Muscle layer of duodenum (tissue), 2 donors: ENCODE data around the gene IFT52.
"Not testable (repeated sequence)": the region's sequence is repeated elsewhere in the genome, so short reads cannot be mapped to it uniquely, and the experiment has no call there.

ENCODE experiments used
- H3K27ac ChIP-seq: one replicate; pipeline ENCODE4 v1.7.0; 2013; ENCODE audit warnings: mild to moderate bottlenecking, low read length
- H3K27me3 ChIP-seq: one replicate; pipeline ENCODE4 v1.7.0; 2013; ENCODE audit warnings: low read depth, mild to moderate bottlenecking, control low read depth, low read length
- H3K36me3 ChIP-seq, 2 donors: one replicate each; pipeline ENCODE4 v1.7.0; 2013; ENCODE audit warnings: low read length in 2 of 2, control low read depth in 1 of 2, mild to moderate bottlenecking in 1 of 2; ENCODE audit not compliant: insufficient read depth in 2 of 2, control insufficient read depth in 1 of 2
- H3K4me1 ChIP-seq, 2 donors: one replicate each; pipeline ENCODE4 v1.7.0; 2013; ENCODE audit warnings: low read length in 2 of 2, mild to moderate bottlenecking in 2 of 2, control low read depth in 1 of 2, moderate library complexity in 1 of 2; ENCODE audit not compliant: insufficient read depth in 2 of 2, control insufficient read depth in 1 of 2
- H3K4me3 ChIP-seq, 2 donors: one replicate each; pipeline ENCODE4 v1.7.0; 2013; ENCODE audit warnings: low read length in 2 of 2, low read depth in 1 of 2, mild to moderate bottlenecking in 1 of 2
- H3K9me3 ChIP-seq, 2 donors: one replicate each; pipeline ENCODE4 v1.7.0; 2013; ENCODE audit warnings: low read length in 2 of 2, control low read depth in 1 of 2, mild to moderate bottlenecking in 1 of 2; ENCODE audit not compliant: control insufficient read depth in 1 of 2
- donor health status: healthy.

Gene IFT52

DNA sequence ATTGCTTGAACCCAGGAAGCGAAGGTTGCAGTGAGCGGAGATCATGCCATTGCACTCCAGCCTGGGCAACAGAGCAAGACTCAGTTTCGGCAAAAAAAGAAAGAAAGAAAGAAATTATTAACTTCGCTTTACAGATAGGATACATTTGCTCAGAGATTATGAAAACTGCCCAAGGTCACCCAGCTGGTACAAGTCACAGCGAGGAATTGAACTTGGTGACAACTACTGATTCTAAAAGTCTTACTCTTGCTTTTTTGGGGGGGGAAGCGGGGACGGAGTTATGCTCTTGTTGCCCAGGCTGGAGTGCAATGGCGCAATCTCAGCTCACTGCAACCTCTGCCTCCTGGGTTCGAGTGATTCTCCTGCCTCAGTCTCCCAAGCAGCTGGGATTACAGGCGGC lies 2.2 kb upstream of the IFT52 start:
- H3K9me3 ChIP-seq, H3K36me3 ChIP-seq, H3K27ac ChIP-seq, H3K27me3 ChIP-seq, H3K4me3 ChIP-seq: not testable (repeated sequence)
- H3K4me1 ChIP-seq: peaks cover 8 to 16% of the 10 kb centered on the region in 2 donors

DNA sequence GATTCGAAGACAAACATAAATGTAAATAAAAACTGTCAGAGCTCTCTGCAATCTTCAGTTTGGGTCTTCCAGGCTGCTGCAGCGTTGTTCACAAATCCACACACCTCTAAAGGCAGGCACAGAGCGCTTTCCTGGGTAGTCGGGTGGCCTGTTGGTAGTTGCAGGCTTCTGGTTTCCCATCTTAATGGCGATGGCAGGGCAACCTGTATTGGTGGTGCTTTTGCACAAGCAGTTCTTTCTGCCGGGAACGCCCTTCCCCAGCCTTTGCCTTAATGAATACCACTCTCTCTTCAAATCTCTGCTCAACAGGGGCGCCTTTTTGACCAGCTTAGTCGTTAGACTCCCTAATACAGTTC lies 723 bp upstream of the IFT52 start:
- Histone ChIP-seq H3K36me3 (peaks cover 0 to 6% of the 10 kb centered on the region in 2 donors), H3K27ac (peak overlapping the region; percentile 93), H3K9me3 (no peaks in the 10 kb centered on the region), H3K4me1 (peaks cover 8 to 16% of the 10 kb centered on the region in 2 donors), H3K4me3 (peak overlapping the region; percentile 83 to 96), H3K27me3 (no peaks in the 10 kb centered on the region)

DNA sequence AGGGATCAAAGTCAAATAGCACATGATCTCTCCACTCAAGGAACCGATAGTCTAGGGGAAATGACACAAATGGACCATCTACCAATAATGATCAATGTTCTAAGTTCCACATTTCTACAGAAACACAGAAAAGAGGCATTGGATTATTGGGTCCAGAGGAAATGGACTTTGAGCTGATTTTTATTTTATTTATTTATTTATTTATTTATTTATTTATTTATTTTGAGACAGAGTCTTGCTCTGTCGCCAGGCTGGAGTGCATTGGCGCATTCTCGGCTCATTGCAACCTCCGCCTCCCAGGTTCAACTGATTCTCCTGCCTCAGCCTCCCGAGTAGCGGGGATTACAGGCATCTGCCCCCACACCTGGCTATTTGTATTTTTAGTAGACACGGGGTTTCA lies 11.2 kb downstream of the IFT52 start:
- not testable (repeated sequence) for H3K27me3 ChIP-seq, H3K4me1 ChIP-seq, H3K27ac ChIP-seq, H3K4me3 ChIP-seq, H3K9me3 ChIP-seq
- H3K36me3 ChIP-seq: peaks cover 20 to 47% of the 10 kb centered on the region in 2 donors

DNA sequence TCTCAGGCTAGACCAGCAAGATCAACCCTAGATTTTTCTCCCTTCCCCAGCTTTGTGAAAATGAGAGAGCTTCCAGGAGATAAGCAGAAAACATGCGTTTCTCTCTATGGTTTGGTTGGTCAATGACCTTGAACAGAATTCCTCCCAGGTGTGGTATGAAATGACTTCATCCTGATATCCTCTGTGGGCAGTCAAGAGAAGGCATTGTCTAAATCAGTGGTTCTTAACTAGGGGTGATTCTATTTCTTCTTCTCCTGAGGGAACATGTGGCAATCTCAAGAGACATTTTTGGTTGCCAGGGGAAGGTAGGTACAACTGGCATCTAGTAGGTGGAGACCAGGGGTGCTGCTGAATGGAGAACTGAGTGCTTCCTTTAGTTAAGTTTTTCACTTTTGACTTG lies 12.4 kb downstream of the IFT52 start:
- H3K36me3 ChIP-seq: peaks cover 20 to 44% of the 10 kb centered on the region in 2 donors
- no peaks in the 10 kb centered on the region for H3K9me3 ChIP-seq
- no peak overlapping the region for H3K4me3 ChIP-seq
- no peaks in the 10 kb centered on the region for H3K4me1 ChIP-seq
- no peaks in the 10 kb centered on the region for H3K27me3 ChIP-seq
- H3K27ac ChIP-seq: no peak overlapping the region

DNA sequence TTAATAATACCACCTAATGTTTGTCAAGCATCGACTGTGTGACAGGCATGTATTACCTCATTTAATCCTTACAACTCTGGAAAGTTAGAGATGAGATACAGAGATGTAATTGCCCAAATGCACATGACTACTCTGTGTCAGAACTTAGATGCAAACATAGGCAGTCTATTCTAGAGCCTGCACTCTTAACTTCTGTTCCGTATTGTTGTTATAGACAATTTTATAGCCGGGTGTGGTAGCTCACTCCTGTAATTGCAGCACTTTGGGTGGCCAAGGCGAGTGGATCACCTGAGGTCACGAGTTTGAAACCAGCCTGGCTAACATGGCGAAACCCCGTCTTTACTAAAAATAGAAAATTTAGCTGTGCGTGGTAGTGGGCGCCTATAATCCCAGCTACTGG lies 15.0 kb downstream of the IFT52 start:
- Histone ChIP-seq H3K4me1 (no peaks in the 10 kb centered on the region), H3K36me3 (peaks cover 11 to 27% of the 10 kb centered on the region in 2 donors), H3K27me3 (no peaks in the 10 kb centered on the region), H3K9me3 (no peaks in the 10 kb centered on the region), H3K4me3 (no peak overlapping the region), H3K27ac (no peak overlapping the region)

DNA sequence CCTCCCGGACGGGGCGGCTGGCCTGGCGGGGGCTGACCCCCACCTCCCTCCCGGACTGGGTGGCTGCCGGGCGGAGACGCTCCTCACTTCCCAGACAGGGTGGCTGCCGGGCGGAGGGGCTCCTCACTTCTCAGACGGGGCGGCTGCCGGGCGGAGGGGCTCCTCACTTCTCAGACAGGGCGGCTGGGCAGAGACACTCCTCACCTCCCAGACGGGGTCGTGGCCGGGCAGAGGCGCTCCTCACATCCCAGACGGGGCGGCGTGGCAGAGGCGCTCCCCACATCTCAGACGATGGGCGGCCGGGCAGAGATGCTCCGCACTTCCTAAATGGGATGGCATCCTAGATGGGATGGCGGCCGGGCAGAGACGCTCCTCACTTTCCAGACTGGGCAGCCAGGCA lies 16.5 kb downstream of the IFT52 start:
- peaks cover 11 to 27% of the 10 kb centered on the region in 2 donors for H3K36me3 ChIP-seq
- not testable (repeated sequence) for H3K27ac ChIP-seq, H3K9me3 ChIP-seq, H3K4me3 ChIP-seq, H3K4me1 ChIP-seq, H3K27me3 ChIP-seq

DNA sequence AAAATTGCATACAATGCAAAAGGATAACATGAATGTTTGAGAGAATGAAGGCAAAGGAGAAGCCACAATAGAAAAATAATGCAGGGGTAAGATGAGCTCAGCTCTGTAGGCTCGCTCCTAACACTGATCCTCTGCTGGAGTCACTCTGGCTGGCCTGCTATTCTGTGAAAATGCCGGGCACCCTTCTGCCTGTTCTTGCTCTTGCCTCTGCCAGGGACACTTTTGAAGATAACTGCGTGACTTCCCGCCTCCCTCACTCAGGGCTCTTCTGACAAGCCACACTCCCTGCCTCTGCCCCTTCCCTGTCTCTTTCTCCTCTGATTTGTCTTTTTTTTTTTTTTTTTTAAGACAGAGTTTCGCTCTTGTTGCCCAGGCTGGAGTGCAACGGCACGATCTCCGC lies 40.9 kb downstream of the IFT52 start:
- no peaks in the 10 kb centered on the region for H3K27me3 ChIP-seq
- no peak overlapping the region for H3K27ac ChIP-seq
- H3K9me3 ChIP-seq: no peaks in the 10 kb centered on the region
- H3K4me1 ChIP-seq: no peaks in the 10 kb centered on the region
- H3K36me3 ChIP-seq: peaks cover 13 to 55% of the 10 kb centered on the region in 2 donors
- H3K4me3 ChIP-seq: no peak overlapping the region

DNA sequence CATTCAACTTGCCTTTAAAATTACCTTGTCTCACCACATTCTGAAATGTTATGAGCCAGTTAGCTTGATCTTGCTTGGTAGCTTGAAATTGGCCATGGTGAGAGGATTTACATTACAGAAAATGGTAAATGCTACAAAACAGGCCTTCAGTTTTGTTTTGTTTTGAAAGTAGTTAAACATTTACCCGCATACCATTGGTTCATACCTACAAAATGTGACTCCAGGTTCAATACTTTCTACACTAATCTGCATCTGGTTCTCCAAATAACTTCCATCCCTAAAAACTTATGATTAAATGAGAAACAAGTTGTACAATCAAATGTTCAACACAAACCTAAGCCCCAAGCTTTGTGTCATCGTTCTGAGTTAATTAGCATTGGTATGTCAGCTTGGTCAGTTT lies 45.7 kb downstream of the IFT52 start:
- Histone ChIP-seq H3K36me3 (peaks cover 0 to 40% of the 10 kb centered on the region in 2 donors), H3K9me3 (no peaks in the 10 kb centered on the region), H3K4me1 (no peaks in the 10 kb centered on the region), H3K27ac (no peak overlapping the region), H3K27me3 (no peaks in the 10 kb centered on the region), H3K4me3 (no peak overlapping the region)

DNA sequence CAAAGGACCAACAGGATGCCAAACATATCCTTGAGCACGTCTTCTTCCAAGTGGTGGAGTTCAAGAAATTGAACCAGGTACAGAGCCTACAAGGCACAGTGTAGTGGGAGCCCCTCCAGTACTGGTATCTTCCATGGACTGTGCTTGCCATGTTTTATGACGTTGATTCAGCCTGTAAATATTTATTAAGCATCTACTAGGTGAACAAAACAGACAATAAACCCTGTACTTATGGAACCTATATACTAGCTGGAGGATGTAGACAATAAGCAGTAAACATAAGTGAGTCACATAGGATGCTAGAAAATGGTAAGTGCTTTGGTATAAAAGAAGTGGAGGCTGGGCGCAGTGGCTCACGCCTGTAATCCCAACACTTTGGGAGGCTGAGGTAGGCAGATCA lies 51.8 kb downstream of the IFT52 start:
- Histone ChIP-seq H3K27me3 (no peaks in the 10 kb centered on the region), H3K4me3 (no peak overlapping the region), H3K9me3 (no peaks in the 10 kb centered on the region), H3K27ac (no peak overlapping the region), H3K36me3 (peaks cover 11 to 39% of the 10 kb centered on the region in 2 donors), H3K4me1 (no peaks in the 10 kb centered on the region)

DNA sequence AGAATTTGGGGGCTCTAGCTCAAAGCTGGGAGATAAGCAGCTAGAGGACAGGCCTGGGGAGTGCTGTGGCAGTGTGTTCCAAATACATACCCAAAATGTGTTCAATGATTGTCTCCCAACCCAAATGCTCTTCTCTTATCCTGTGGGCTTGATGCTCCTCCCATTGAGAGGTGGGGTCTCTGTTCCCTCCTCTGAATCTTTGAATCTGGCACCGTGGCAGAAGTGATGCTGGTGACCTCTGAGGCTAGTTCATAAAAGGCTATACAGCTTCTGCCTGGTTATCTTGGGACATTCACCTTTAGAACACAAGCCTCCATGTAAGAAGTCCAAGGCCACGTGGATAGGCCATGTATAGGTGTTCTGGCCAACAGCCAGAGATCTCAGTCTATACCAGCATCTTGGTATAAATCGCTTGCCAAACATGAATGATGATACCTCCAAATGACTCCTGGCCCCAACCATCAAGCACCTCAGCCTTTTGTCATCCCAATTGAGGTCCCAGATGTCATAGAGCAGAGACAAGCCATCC lies 60.3 kb downstream of the IFT52 start:
- no peaks in the 10 kb centered on the region for H3K9me3 ChIP-seq
- no peaks in the 10 kb centered on the region for H3K4me1 ChIP-seq
- no peak overlapping the region for H3K27ac ChIP-seq
- no peak overlapping the region for H3K4me3 ChIP-seq
- peaks cover 5 to 18% of the 10 kb centered on the region in 2 donors for H3K36me3 ChIP-seq
- no peaks in the 10 kb centered on the region for H3K27me3 ChIP-seq

DNA sequence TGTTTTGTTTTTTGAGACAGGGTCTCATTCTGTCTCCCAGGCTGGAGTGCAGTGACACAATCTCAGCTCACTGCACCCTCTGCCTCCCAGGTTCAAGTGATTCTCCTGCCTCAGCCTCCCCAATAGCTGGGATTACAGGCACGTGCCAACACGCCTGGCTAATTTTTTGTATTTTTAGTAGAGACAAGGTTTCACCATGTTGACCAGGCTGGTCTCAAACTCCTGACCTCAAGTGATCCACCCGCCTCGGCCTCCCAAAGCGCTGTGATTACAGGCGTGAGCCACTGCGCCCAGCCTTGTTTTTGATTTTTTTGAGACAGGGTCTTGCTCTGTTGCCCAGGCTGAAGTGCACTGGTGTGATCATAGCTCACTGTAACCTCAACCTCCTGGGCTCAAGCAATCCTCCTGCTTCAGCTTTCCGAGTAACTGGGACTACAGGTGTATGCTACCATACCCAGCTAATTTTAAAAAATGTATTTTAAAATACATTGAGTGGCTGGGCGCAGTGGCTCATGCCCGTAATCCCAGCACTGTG lies 61.0 kb downstream of the IFT52 start:
- H3K27me3 ChIP-seq, H3K4me1 ChIP-seq, H3K4me3 ChIP-seq, H3K27ac ChIP-seq, H3K9me3 ChIP-seq: not testable (repeated sequence)
- H3K36me3 ChIP-seq: peaks cover 0 to 12% of the 10 kb centered on the region in 2 donors

DNA sequence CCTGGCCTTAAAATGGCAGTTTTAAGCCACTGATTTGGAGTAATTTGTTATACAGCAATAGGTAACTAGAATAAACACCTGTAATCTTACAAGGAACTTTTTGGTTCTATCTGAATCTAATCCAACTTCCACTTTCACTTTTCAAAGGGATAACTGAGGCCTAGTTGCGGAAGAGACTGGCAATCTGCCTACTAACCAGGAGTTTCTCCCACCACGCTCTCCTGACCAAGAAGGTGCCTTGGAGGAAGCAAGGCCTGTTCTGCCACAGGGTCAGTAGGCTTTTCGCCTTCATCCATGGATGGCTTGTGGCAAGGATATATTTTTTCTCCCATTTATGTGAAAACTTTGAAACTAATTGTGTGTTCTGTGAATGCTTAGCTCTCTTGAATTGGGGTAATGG lies 63.2 kb downstream of the IFT52 start:
- no peaks in the 10 kb centered on the region for H3K27me3 ChIP-seq
- H3K36me3 ChIP-seq: no peaks in the 10 kb centered on the region
- no peaks in the 10 kb centered on the region for H3K4me1 ChIP-seq
- H3K27ac ChIP-seq: no peak overlapping the region
- H3K9me3 ChIP-seq: no peaks in the 10 kb centered on the region
- no peak overlapping the region for H3K4me3 ChIP-seq
